Urinary bladder (tissue), 4 donors: Measurements from ENCODE around the gene FBXW12. TPM values are rescaled to one million over a fixed set of nuclear protein-coding genes. Genes with fewer than 3 reads are reported as not detected.

Source experiments
- DNase-seq: peaks from one replicate; pipeline ENCODE4 v3.0.0-alpha.2; 2015; ENCODE audit errors: extremely low spot score
- H3K27ac ChIP-seq: one replicate; pipeline ENCODE4 v1.5.1; 2013; ENCODE audit warnings: low read depth, mild to moderate bottlenecking, moderate library complexity
- H3K36me3 ChIP-seq: one replicate; pipeline ENCODE4 v1.6.1; 2013; ENCODE audit warnings: mild to moderate bottlenecking, moderate library complexity; ENCODE audit not compliant: insufficient read depth
- H3K4me1 ChIP-seq: one replicate; pipeline ENCODE4 v1.6.1; 2013; ENCODE audit warnings: mild to moderate bottlenecking, moderate library complexity; ENCODE audit not compliant: insufficient read depth
- H3K4me3 ChIP-seq: one replicate; pipeline ENCODE4 v1.5.1; 2013; ENCODE audit warnings: low read depth, low read length
- WGBS: extraction: QIAGEN DNeasy Blood & Tissue Kit; methylation state at CpG from one replicate; pipeline ENCODE4 v1.1.7; 2013; 5-methylcytosine and 5-hydroxymethylcytosine counted together
- polyA plus RNA-seq: library from polyadenylated mRNA; stranded (reverse); fragments of 200-250 nt; gene quantifications from one replicate; pipeline ENCODE4 v1.2.3, GENCODE V29; 2013
- small RNA-seq: library from RNA; depleted of rRNA; stranded (forward); fragments of <200 nt; gene quantifications from one replicate; pipeline ENCODE3, GENCODE V24; 2014
- total RNA-seq: library from RNA; depleted of rRNA; stranded (reverse); fragments of >200 nt; gene quantifications from one replicate; pipeline ENCODE4 v1.2.3, GENCODE V29; 2014
- donor health status: healthy with polysubstance abuse.
- donor health status: healthy.

The FBXW12 gene
- total and polyA plus RNA-seq, 2 donors = 0.32 TPM; not detected in 1

DNA sequence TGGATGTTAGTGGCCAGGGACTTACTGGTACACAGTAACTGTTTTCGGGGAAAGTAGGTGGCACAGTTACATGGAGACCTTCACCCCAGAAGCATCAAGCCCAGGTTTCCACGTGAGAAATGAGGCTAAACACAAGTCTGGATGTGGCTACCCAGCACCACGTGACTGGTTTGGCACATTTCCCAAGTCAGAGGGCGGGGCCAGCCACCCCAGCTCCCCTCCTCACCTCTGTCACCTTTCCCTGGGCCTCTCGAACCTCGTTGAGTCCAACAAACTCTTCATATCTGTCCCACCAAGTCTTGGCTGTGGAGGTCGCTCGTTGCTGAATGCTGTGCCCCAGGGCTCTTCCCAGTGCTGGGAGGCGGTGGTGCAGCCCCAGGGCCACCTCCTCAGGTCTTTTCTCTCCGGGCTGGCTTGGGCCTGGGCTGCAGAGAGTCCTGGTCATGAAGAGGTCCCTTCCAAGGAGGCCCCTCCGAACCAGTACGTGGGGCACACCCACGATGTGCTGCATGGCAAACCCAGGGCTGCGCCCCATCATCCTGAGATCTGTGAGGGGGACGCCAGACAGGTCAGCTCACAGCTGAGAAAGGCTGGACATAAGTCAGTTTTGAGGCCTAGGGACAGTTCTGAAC lies 62.7 kb downstream of the FBXW12 start:
- H3K4me1 ChIP-seq = no peaks in the 10 kb centered on the region
- H3K27ac ChIP-seq = no peak overlapping the region
- no peak for DNase-seq
- no peaks in the 10 kb centered on the region for H3K36me3 ChIP-seq
- 71% methylated on average over 15 of the region's 15 CpGs for WGBS
- no peak overlapping the region for H3K4me3 ChIP-seq

DNA sequence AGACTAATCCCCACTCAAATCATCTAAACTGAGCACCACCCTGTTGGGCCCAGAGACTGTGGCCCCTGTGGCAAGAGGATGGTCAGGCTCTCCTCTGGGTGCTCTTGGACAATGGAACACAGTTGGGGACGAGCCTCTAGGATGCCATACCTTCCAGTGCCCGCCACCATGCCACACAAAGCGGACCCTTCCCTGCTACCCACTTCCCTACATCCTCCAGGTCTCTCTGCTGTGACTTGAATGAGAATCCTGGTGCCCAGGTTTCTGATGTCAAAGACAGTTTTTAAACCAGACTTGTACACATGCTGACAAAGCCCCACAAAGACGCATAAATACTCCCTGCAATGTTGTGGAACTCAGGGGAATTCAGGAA lies 63.2 kb downstream of the FBXW12 start:
- Histone ChIP-seq H3K36me3 (no peaks in the 10 kb centered on the region), H3K4me1 (no peaks in the 10 kb centered on the region), H3K4me3 (no peak overlapping the region), H3K27ac (no peak overlapping the region)
- DNase-seq = no peak
- WGBS = 84% methylated on average over 4 of the region's 4 CpGs

DNA sequence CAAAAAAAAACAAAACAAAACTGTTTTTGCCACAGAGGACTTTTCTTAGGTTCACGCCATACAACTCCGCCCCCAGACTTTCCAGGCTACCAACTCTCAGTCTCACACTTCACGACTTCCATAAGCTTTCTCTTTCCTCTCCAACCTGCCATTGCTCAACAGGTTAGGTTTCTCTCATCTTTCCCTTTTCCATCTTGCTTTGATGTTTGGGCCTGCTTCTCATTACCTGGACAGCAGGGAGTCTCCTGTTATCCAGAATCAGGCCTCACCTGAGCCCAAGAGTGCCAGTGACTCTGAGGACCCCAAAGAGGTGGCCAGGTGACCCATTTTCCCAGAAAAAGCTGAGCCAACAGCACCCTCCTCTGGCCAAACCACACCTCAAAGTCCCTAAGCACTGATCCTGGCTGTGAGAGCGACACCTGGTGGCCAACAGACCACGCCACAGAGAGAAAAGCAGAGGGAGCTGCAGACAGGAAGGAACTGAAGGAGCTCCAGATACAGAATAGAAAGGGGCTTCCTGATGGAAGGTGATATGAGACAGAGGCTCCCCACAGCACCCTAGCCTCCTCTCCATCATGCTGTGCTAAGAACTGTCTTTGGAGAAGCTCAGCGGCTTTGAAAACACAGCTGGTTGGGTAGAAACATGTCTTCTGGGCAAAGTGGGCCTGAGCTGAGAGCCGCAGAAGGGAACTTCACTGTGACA lies 63.9 kb downstream of the FBXW12 start:
- Histone ChIP-seq H3K4me3 (no peak overlapping the region), H3K4me1 (no peaks in the 10 kb centered on the region), H3K36me3 (no peaks in the 10 kb centered on the region), H3K27ac (no peak overlapping the region)
- peak; percentile 70 for DNase-seq
- WGBS = 47% methylated on average over 7 of the region's 7 CpGs

DNA sequence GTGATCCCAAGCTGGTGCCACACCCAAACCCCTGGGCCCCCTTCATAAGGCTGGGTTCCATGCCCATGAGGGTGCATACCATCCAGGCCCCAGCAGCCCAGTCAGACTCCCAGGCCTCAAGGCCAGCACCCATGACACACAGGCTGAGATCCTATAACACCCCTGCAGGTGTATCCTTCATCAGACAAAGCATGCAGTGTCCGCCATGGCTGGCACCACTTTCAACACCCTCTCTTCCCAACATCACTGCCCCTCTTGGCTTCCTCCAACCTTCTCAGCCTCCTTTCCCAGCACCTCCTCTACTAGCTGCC lies 64.4 kb downstream of the FBXW12 start:
- no peak overlapping the region for H3K27ac ChIP-seq
- 84% methylated on average over 1 of the region's 1 CpG for WGBS
- H3K4me1 ChIP-seq = no peaks in the 10 kb centered on the region
- no peak for DNase-seq
- no peak overlapping the region for H3K4me3 ChIP-seq
- no peaks in the 10 kb centered on the region for H3K36me3 ChIP-seq

DNA sequence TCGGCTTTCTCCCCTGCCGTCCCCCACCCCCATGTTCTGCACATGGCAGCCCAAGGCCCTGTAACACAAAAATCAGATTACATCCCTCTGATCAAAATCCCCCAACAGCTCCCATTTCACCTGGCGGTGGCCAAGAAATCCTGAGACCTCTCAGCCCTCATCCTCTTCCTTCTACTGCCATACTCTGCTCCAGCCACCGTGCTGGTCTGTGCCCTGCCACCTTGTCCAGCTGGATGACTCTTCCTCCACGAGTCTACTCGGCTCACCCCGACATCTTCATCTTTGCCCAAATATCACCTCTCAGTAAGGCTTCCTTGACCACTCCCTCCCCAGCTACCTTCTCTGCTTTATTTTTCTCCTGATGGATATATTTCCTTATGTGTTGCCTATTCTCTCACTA lies 64.8 kb downstream of the FBXW12 start:
- Histone ChIP-seq H3K36me3 (no peaks in the 10 kb centered on the region), H3K4me1 (no peaks in the 10 kb centered on the region), H3K4me3 (no peak overlapping the region), H3K27ac (no peak overlapping the region)
- WGBS = 81% methylated on average over 7 of the region's 7 CpGs
- no peak for DNase-seq

DNA sequence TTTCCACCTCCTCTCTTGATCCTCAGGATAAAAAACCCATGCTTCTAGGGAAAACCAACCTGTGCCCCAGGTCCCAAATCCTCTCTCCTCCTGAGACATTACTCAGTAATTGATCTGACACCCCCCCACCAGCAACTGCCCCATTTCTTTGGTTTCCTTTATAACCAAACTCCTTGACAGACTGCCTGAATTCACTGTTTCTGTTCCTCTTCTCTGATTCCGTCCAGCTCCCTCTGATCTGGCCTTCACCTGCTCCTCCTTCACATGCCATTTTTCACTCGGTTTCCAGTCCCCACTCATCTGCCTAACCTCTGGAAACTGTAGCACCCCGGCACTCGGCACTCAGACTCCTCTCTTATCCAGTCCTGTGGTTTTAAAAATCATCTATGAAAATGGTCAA lies 65.8 kb downstream of the FBXW12 start:
- H3K4me3 ChIP-seq = no peak overlapping the region
- H3K4me1 ChIP-seq = no peaks in the 10 kb centered on the region
- 83% methylated on average over 4 of the region's 4 CpGs for WGBS
- H3K36me3 ChIP-seq = no peaks in the 10 kb centered on the region
- H3K27ac ChIP-seq = no peak overlapping the region
- DNase-seq = no peak

DNA sequence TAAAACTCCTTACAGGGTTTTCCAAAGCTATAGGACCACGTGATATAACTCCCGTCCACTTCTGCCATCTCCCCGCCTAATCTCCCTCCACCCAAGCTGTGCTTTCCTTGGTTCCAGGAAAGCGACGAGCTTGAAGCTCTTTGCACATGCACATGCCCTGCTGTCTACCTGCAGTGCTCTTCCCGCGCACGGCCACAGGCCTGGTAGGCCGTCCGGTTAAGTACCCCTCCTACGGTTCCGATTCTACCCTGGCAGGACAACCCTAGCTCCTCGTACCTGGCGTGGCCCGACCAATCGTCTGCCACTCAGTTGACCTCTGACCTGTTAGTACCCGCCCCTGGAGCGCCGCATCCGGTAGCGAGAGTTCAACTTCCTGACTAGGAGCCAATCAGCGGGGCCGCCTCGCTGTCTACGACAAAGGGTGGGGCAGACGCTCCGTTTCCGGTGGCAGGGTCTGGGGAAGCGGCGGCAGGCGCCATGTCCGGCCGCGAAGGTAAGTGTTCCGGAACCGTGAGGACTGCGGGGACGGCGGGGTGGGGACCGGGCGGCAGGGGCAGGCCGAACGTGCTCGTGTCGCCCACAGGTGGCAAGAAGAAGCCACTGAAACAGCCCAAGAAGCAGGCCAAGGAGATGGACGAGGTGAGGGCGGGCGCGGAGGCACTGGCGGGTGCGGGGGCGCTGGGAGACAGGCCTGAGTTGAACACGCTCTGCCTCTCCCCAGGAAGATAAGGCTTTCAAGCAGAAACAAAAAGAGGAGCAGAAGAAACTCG lies 68.0 kb downstream of the FBXW12 start, which contains the start of the genes CCDC51 and TMA7:
Gene CCDC51, minus strand, starts transcription at position 300 of the 770 bp plus-strand sequence. CDS start 4,991 bp downstream, outside the sequence.
Gene TMA7, plus strand, starts transcription at position 438 of the 770 bp plus-strand sequence. Its CDS starts 40 bp downstream, at position 478.
- peak within 1 kb of the TSS; percentile 97 for H3K27ac ChIP-seq
- no peaks in the 10 kb centered on the region for H3K4me1 ChIP-seq
- peak; percentile 94 for DNase-seq
- peak within 1 kb of the TSS; percentile 85 for H3K4me3 ChIP-seq
- no peaks in the 10 kb centered on the region for H3K36me3 ChIP-seq
- WGBS = under 1% methylated on average over 54 of the region's 54 CpGs

DNA sequence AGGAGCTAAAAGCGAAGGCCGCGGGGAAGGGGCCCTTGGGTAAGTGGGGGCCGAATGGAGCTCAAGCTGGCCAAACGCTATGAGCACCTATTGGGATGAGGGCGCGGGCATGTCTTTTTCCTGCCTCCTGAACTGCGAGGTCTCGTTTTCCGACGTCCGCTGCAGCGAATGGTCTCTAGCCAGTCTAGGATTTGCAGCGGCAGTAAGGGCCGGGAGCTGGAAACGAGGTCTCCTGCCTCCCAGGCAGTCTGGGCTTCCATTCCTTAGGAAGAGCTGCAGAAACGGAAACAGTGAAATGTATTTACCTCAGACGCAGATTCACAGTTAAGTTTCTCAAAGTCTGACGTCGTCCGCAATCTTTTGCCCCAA lies 68.6 kb downstream of the FBXW12 start:
- no peaks in the 10 kb centered on the region for H3K4me1 ChIP-seq
- H3K4me3 ChIP-seq = peak overlapping the region; percentile 85
- no peak for DNase-seq
- peak overlapping the region; percentile 97 for H3K27ac ChIP-seq
- WGBS = under 1% methylated on average over 21 of the region's 21 CpGs
- H3K36me3 ChIP-seq = no peaks in the 10 kb centered on the region

DNA sequence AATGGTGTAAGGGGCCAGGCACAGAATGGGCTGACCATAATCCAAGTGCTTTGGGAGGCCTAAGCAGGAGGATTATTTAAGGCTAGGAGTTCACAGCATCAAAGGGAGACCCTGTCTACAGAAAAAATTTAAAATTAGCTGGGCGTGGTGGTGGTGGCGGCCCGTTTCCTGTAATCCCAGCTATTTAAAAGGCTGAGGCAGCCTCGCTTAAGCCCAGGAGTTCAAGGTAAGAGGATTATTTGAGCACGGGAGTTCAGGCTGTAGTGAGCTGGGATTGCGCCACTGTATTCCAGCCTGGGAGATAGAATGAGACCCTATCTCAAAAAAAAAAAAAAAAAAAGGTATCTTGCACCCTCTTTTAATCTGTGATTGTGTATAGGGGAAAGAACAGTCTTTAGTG lies 69.9 kb downstream of the FBXW12 start:
- Histone ChIP-seq H3K36me3 (no peaks in the 10 kb centered on the region), H3K4me1 (no peaks in the 10 kb centered on the region), H3K27ac (no peak overlapping the region), H3K4me3 (no peak overlapping the region)
- DNase-seq = no peak
- 78% methylated on average over 6 of the region's 6 CpGs for WGBS

Small RNA genes lying within 50 kb of the gene (small RNA-seq; reads per million reads assigned to genes)
- not detected for gene RN7SL321P

Other genes starting within 250 kb of the FBXW12 start
- gene CDC25A, start 183.8 kb upstream of the FBXW12 start, total RNA-seq = 3.7 TPM
- gene CDC25A, start 183.8 kb upstream of the FBXW12 start, polyA plus RNA-seq = 0.32 TPM
- not detected for gene CAMP, start 148.7 kb upstream of the FBXW12 start, total RNA-seq
- gene CAMP, start 148.7 kb upstream of the FBXW12 start, polyA plus RNA-seq = 2.2 TPM
- gene ZNF589, start 131.1 kb upstream of the FBXW12 start, total RNA-seq = 6.9 TPM
- 12.5 TPM for gene ZNF589, start 131.1 kb upstream of the FBXW12 start, polyA plus RNA-seq
- gene NME6, start 70.9 kb upstream of the FBXW12 start, total RNA-seq = 24.5 TPM
- gene NME6, start 70.9 kb upstream of the FBXW12 start, polyA plus RNA-seq = 18.6 TPM
- gene SPINK8, start 38.6 kb upstream of the FBXW12 start, total RNA-seq = not detected
- gene SPINK8, start 38.6 kb upstream of the FBXW12 start, polyA plus RNA-seq = not detected
- gene PLXNB1, start 57.9 kb downstream of the FBXW12 start, total RNA-seq = 22.7 TPM
- gene PLXNB1, start 57.9 kb downstream of the FBXW12 start, polyA plus RNA-seq = 65.7 TPM
- gene CCDC51, start 67.9 kb downstream of the FBXW12 start, total RNA-seq = 6.0 TPM
- 17.6 TPM for gene CCDC51, start 67.9 kb downstream of the FBXW12 start, polyA plus RNA-seq
- 127 TPM for gene TMA7, start 68.0 kb downstream of the FBXW12 start, total RNA-seq
- gene TMA7, start 68.0 kb downstream of the FBXW12 start, polyA plus RNA-seq = 262 TPM
- gene ATRIP, start 74.5 kb downstream of the FBXW12 start, total RNA-seq = 4.7 TPM
- gene ATRIP, start 74.5 kb downstream of the FBXW12 start, polyA plus RNA-seq = 6.6 TPM
- gene SHISA5, start 132.0 kb downstream of the FBXW12 start, total RNA-seq = 62.5 TPM
- 209 TPM for gene SHISA5, start 132.0 kb downstream of the FBXW12 start, polyA plus RNA-seq
- gene PFKFB4, start 184.6 kb downstream of the FBXW12 start, total RNA-seq = 4.7 TPM
- gene PFKFB4, start 184.6 kb downstream of the FBXW12 start, polyA plus RNA-seq = 2.4 TPM
- gene UCN2, start 191.6 kb downstream of the FBXW12 start, total RNA-seq = 0.69 TPM
- 0.81 TPM for gene UCN2, start 191.6 kb downstream of the FBXW12 start, polyA plus RNA-seq
- 20.0 TPM for gene COL7A1, start 223.1 kb downstream of the FBXW12 start, total RNA-seq
- 19.7 TPM for gene COL7A1, start 223.1 kb downstream of the FBXW12 start, polyA plus RNA-seq
- 82.4 TPM for gene UQCRC1, start 237.4 kb downstream of the FBXW12 start, total RNA-seq
- 282 TPM for gene UQCRC1, start 237.4 kb downstream of the FBXW12 start, polyA plus RNA-seq
- not detected for gene TMEM89, start 249.6 kb downstream of the FBXW12 start, total RNA-seq
- not detected for gene TMEM89, start 249.6 kb downstream of the FBXW12 start, polyA plus RNA-seq